ENCODE results near the gene COX6A2. TPM values are rescaled to one million over a fixed set of nuclear protein-coding genes. Genes with fewer than 3 reads are reported as not detected.

Gene COX6A2
- total RNA-seq, 1 donor from 2014 or later = not detected

DNA sequence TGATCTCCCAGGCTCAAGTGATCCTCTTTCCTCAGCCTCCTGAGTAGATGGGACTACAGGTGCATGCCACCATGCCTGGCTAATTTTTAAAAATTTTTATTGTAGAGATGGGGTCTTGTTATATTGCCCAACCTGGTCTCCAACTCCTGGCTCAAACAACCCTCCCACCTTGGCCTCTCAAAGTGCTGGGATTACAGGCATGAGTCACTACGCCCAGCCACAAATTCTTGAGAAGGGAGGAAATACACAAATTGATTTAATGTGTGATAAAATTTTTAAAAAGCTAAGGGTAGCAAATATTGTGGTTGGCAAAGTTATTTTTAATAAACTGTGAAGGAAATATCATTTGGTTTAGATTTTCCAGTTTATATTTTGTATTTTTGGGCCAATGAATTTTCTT, 25.5 kb downstream of the COX6A2 start:
- no peak for DNase-seq (ENCODE audit: extremely low spot score, unreplicated experiment)
- H3K27me3 Mint-ChIP-seq (ENCODE audit: unreplicated experiment) = no peaks in the 10 kb centered on the region
- no peak overlapping the region for H3K27ac Mint-ChIP-seq (ENCODE audit: unreplicated experiment)
- TF ChIP-seq, protein P1, sequence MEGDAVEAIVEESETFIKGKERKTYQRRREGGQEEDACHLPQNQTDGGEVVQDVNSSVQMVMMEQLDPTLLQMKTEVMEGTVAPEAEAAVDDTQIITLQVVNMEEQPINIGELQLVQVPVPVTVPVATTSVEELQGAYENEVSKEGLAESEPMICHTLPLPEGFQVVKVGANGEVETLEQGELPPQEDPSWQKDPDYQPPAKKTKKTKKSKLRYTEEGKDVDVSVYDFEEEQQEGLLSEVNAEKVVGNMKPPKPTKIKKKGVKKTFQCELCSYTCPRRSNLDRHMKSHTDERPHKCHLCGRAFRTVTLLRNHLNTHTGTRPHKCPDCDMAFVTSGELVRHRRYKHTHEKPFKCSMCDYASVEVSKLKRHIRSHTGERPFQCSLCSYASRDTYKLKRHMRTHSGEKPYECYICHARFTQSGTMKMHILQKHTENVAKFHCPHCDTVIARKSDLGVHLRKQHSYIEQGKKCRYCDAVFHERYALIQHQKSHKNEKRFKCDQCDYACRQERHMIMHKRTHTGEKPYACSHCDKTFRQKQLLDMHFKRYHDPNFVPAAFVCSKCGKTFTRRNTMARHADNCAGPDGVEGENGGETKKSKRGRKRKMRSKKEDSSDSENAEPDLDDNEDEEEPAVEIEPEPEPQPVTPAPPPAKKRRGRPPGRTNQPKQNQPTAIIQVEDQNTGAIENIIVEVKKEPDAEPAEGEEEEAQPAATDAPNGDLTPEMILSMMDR (IDR thresholded peaks at IDR 0.05) = no peak
- H3K36me3 Mint-ChIP-seq (ENCODE audit: unreplicated experiment) = no peaks in the 10 kb centered on the region
- peaks cover 5% of the 10 kb centered on the region for H3K9me3 Mint-ChIP-seq (ENCODE audit: unreplicated experiment)
- no peak overlapping the region for H3K4me3 Mint-ChIP-seq (ENCODE audit: unreplicated experiment)
- H3K4me1 Mint-ChIP-seq (ENCODE audit: unreplicated experiment) = no peaks in the 10 kb centered on the region

DNA sequence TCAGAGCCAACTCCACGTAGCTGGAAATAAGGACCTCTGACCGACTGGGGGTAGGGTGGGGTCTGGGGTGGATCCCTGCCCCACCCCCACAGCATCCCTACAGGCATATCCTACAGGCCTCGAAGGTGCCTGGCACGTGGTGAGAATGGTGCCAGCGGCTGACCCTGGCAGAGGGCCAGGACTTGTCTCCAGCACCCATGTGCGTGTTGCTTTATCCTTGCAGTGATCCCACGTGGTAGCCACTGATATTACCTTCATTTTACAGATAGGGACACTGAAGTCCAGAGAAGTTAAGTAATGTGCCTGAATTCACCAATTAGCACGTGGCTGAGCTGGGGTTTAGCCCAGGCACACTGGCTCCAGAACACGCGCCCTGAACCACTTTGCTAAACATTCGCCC, 26.7 kb downstream of the COX6A2 start:
- DNase-seq (ENCODE audit: extremely low spot score, unreplicated experiment) = no peak
- TF ChIP-seq, protein P1 (IDR thresholded peaks at IDR 0.05) = no peak
- H3K4me3 Mint-ChIP-seq (ENCODE audit: unreplicated experiment) = no peak overlapping the region
- peaks cover 5% of the 10 kb centered on the region for H3K9me3 Mint-ChIP-seq (ENCODE audit: unreplicated experiment)
- no peak overlapping the region for H3K27ac Mint-ChIP-seq (ENCODE audit: unreplicated experiment)
- no peaks in the 10 kb centered on the region for H3K27me3 Mint-ChIP-seq (ENCODE audit: unreplicated experiment)
- no peaks in the 10 kb centered on the region for H3K4me1 Mint-ChIP-seq (ENCODE audit: unreplicated experiment)
- H3K36me3 Mint-ChIP-seq (ENCODE audit: unreplicated experiment) = no peaks in the 10 kb centered on the region

DNA sequence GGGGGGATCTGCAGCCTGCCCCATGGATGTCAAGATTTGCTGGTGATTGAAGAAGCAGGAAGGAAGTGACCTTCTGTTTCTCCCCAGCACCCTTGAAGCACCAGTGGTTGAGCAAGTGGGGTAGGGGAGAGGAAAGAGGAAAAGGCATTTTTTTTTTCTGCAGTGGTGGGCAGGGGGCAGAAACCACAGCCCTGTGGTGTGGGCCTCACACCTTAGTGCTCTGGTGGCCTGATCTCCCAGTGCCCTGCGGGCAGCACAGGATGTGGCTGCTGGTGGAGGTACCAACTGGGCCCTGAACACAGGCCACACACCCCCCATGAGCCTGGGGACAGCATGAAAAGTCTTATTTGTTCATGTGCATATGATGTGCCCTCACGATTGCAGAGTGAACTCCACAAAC, 28.0 kb downstream of the COX6A2 start:
- Mint-ChIP-seq H3K4me1 (ENCODE audit: unreplicated experiment) (no peaks in the 10 kb centered on the region), H3K9me3 (ENCODE audit: unreplicated experiment) (peaks cover 5% of the 10 kb centered on the region), H3K27ac (ENCODE audit: unreplicated experiment) (no peak overlapping the region), H3K36me3 (ENCODE audit: unreplicated experiment) (no peaks in the 10 kb centered on the region), H3K4me3 (ENCODE audit: unreplicated experiment) (no peak overlapping the region), H3K27me3 (ENCODE audit: unreplicated experiment) (no peaks in the 10 kb centered on the region)
- TF ChIP-seq, protein P1 (IDR thresholded peaks at IDR 0.05) = no peak
- no peak for DNase-seq (ENCODE audit: extremely low spot score, unreplicated experiment)

DNA sequence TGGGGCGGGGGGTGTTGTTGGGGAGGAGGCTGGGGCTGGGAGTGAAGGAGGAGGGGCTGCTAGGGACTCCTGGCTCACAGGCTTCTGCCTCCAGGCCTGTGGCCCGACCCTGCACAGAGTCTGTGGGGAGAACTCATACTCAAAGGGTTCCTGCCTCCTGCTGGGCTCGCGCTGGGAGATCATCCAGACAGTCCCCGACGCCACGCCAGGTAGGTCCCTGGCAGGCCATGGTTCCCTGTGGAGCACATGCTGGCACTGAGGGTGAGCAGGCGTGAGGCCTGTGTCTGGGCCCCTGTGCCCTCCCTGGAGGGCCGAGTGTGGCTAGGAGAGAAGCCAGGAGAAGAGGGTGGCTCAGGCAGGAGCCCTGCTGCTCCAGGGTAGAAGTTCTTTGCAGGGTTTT, 30.5 kb downstream of the COX6A2 start:
- Mint-ChIP-seq H3K4me3 (ENCODE audit: unreplicated experiment) (no peak overlapping the region), H3K27ac (ENCODE audit: unreplicated experiment) (no peak overlapping the region), H3K9me3 (ENCODE audit: unreplicated experiment) (peaks cover 5% of the 10 kb centered on the region), H3K36me3 (ENCODE audit: unreplicated experiment) (no peaks in the 10 kb centered on the region), H3K4me1 (ENCODE audit: unreplicated experiment) (no peaks in the 10 kb centered on the region), H3K27me3 (ENCODE audit: unreplicated experiment) (no peaks in the 10 kb centered on the region)
- TF ChIP-seq, protein P1 (IDR thresholded peaks at IDR 0.05) = no peak
- DNase-seq (ENCODE audit: extremely low spot score, unreplicated experiment) = no peak

DNA sequence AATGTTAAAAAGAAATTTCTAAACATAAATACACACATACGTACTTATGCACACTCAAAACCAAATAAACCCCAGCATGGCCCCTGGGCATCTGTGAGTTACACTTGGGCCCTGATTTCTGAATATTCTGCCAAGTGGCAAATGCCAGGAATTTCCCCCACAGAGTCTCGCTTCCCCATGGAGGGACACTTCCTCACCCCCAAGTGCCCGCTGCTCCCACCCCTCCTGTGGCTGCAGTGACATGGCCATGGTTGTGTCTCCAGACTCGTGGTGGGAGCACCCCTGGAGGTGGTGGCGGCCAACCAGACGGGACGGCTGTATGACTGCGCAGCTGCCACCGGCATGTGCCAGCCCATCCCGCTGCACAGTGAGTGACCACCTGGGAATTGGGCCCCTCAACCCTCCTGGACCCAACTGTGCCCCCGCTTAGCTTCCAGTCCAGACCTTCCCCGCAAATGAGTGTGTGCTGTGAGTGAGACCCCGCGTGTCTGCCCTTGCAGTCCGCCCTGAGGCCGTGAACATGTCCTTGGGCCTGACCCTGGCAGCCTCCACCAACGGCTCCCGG, 31.0 kb downstream of the COX6A2 start:
- no peak overlapping the region for H3K27ac Mint-ChIP-seq (ENCODE audit: unreplicated experiment)
- no peaks in the 10 kb centered on the region for H3K4me1 Mint-ChIP-seq (ENCODE audit: unreplicated experiment)
- H3K27me3 Mint-ChIP-seq (ENCODE audit: unreplicated experiment) = no peaks in the 10 kb centered on the region
- no peak for DNase-seq (ENCODE audit: extremely low spot score, unreplicated experiment)
- TF ChIP-seq, protein P1 (IDR thresholded peaks at IDR 0.05) = no peak
- peaks cover 5% of the 10 kb centered on the region for H3K9me3 Mint-ChIP-seq (ENCODE audit: unreplicated experiment)
- H3K36me3 Mint-ChIP-seq (ENCODE audit: unreplicated experiment) = no peaks in the 10 kb centered on the region
- H3K4me3 Mint-ChIP-seq (ENCODE audit: unreplicated experiment) = no peak overlapping the region
